Measurements from ENCODE around the gene ACTR6. TPM values are rescaled to one million over a fixed set of nuclear protein-coding genes. Genes with fewer than 3 reads are reported as not detected.

ACTR6 gene
- total and polyA plus RNA-seq, 2 donors: 36.8 to 39.9 TPM

- Histone ChIP-seq H3K4me1 (ENCODE audit: control insufficient read depth in 2 of 2, insufficient read depth in 2 of 2, low read length in 2 of 2) (peaks cover 2 to 7% of the 10 kb centered on the region in 2 donors), H3K36me3 (ENCODE audit: control insufficient read depth in 2 of 2, insufficient read depth in 2 of 2, low read length in 1 of 2) (peaks cover 0 to 6% of the 10 kb centered on the region in 2 donors), H3K27me3 (ENCODE audit: control insufficient read depth in 2 of 2, insufficient read depth in 1 of 2, low read length in 1 of 2) (no peaks in the 10 kb centered on the region), H3K27ac (ENCODE audit: low read depth in 1 of 2, low read length in 1 of 2) (no peak overlapping the region), H3K4me3 (ENCODE audit: low read length in 2 of 2) (no peak overlapping the region), H3K9me3 (ENCODE audit: control insufficient read depth in 2 of 2, insufficient read depth in 1 of 2, low read length in 1 of 2) (no peaks in the 10 kb centered on the region)
- DNase-seq (ENCODE audit: low read depth in 6 of 9, low spot score in 9 of 9): no peak
- WGBS: 97% methylated on average over 9 of the region's 9 CpGs
Measured at GRCh38 chr12:100159391-100160104, 41.1 kb upstream of the ACTR6 start.

- peak overlapping the region in 1 of 2 donors; percentile 3 for H3K4me3 ChIP-seq (ENCODE audit: low read length in 2 of 2)
Measured at GRCh38 chr12:100163416-100164152, 37.0 kb upstream of the ACTR6 start.

GRCh38 chr12:100164153-100164704 is 36.4 kb upstream of the ACTR6 start:
- H3K27me3 ChIP-seq (ENCODE audit: control insufficient read depth in 2 of 2, insufficient read depth in 1 of 2, low read length in 1 of 2): no peaks in the 10 kb centered on the region
- 53% methylated on average over 7 of the region's 7 CpGs for WGBS
- H3K27ac ChIP-seq (ENCODE audit: low read depth in 1 of 2, low read length in 1 of 2): no peak overlapping the region
- H3K4me1 ChIP-seq (ENCODE audit: control insufficient read depth in 2 of 2, insufficient read depth in 2 of 2, low read length in 2 of 2): peaks cover 2 to 7% of the 10 kb centered on the region in 2 donors
- H3K36me3 ChIP-seq (ENCODE audit: control insufficient read depth in 2 of 2, insufficient read depth in 2 of 2, low read length in 1 of 2): peaks cover 0 to 10% of the 10 kb centered on the region in 2 donors
- no peak overlapping the region for H3K4me3 ChIP-seq (ENCODE audit: low read length in 2 of 2)
- no peaks in the 10 kb centered on the region for H3K9me3 ChIP-seq (ENCODE audit: control insufficient read depth in 2 of 2, insufficient read depth in 1 of 2, low read length in 1 of 2)
- no peak for DNase-seq (ENCODE audit: low read depth in 6 of 9, low spot score in 9 of 9)

More at GRCh38 chr12:100163416-100164152, 37.0 kb upstream of the ACTR6 start:
- H3K36me3 ChIP-seq (ENCODE audit: control insufficient read depth in 2 of 2, insufficient read depth in 2 of 2, low read length in 1 of 2): peaks cover 0 to 11% of the 10 kb centered on the region in 2 donors
- peaks cover 2 to 7% of the 10 kb centered on the region in 2 donors for H3K4me1 ChIP-seq (ENCODE audit: control insufficient read depth in 2 of 2, insufficient read depth in 2 of 2, low read length in 2 of 2)
- DNase-seq (ENCODE audit: low read depth in 6 of 9, low spot score in 9 of 9): peak in 7 of 9 donors; percentile 23 to 77 (median 54)
- no peaks in the 10 kb centered on the region for H3K27me3 ChIP-seq (ENCODE audit: control insufficient read depth in 2 of 2, insufficient read depth in 1 of 2, low read length in 1 of 2)
- no peaks in the 10 kb centered on the region for H3K9me3 ChIP-seq (ENCODE audit: control insufficient read depth in 2 of 2, insufficient read depth in 1 of 2, low read length in 1 of 2)
- 6% methylated on average over 16 of the region's 16 CpGs for WGBS
- no peak overlapping the region for H3K27ac ChIP-seq (ENCODE audit: low read depth in 1 of 2, low read length in 1 of 2)

DNA sequence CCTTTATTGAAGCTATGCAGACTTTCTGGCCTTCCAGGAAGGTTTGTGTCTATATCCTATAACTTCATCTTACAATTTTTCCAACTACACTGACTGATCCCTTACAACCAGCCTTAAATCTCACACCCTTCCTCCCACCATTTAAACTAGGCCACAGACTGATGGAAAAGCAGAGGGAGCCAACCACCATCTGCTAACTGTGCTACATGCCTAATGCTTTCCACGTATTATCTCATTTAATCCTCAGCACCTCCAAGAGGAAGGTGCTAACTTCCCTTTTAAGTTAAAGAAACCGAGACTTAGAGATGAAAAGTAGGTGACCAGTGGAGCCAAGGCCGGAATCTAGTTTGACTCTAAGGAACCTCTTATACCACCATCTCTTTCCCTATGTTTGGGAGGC is 35.3 kb upstream of the ACTR6 start:
- 96% methylated on average over 3 of the region's 3 CpGs for WGBS
- no peak overlapping the region for H3K27ac ChIP-seq (ENCODE audit: low read depth in 1 of 2, low read length in 1 of 2)

DNA sequence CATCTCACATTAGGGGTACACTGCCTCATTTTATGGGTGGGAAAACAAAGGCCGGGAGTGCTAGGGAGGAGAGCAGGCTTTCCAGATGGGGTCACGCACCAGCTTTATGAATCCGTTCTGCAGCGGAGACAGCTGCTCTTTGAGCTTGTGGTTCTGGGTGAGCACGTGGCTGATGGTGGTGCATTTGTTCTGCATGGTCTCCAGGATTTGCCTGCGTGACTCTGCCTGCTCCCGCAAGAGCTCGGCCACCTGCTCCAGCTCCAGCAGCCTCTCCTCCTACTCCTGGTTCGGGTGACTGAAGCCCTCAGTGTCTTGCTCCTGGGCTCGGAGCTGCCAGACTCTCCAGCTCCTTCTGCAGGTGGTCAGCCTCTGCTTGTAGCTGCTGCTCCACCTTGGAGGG is 34.4 kb upstream of the ACTR6 start:
- H3K36me3 ChIP-seq (ENCODE audit: control insufficient read depth in 2 of 2, insufficient read depth in 2 of 2, low read length in 1 of 2): peaks cover 0 to 10% of the 10 kb centered on the region in 2 donors
- WGBS: 98% methylated on average over 10 of the region's 10 CpGs

More for the DNA sequence above, 35.3 kb upstream of the ACTR6 start:
- no peak for DNase-seq (ENCODE audit: low read depth in 6 of 9, low spot score in 9 of 9)
- H3K4me1 ChIP-seq (ENCODE audit: control insufficient read depth in 2 of 2, insufficient read depth in 2 of 2, low read length in 2 of 2): peaks cover 2 to 7% of the 10 kb centered on the region in 2 donors
- no peaks in the 10 kb centered on the region for H3K27me3 ChIP-seq (ENCODE audit: control insufficient read depth in 2 of 2, insufficient read depth in 1 of 2, low read length in 1 of 2)
- peaks cover 0 to 10% of the 10 kb centered on the region in 2 donors for H3K36me3 ChIP-seq (ENCODE audit: control insufficient read depth in 2 of 2, insufficient read depth in 2 of 2, low read length in 1 of 2)
- no peak overlapping the region for H3K4me3 ChIP-seq (ENCODE audit: low read length in 2 of 2)
- H3K9me3 ChIP-seq (ENCODE audit: control insufficient read depth in 2 of 2, insufficient read depth in 1 of 2, low read length in 1 of 2): no peaks in the 10 kb centered on the region

GRCh38 chr12:100168562-100168961 is 32.1 kb upstream of the ACTR6 start:
- no peak overlapping the region for H3K27ac ChIP-seq (ENCODE audit: low read depth in 1 of 2, low read length in 1 of 2)
- no peak for DNase-seq (ENCODE audit: low read depth in 6 of 9, low spot score in 9 of 9)
- H3K27me3 ChIP-seq (ENCODE audit: control insufficient read depth in 2 of 2, insufficient read depth in 1 of 2, low read length in 1 of 2): no peaks in the 10 kb centered on the region
- WGBS: 98% methylated on average over 4 of the region's 4 CpGs
- peaks cover 2 to 7% of the 10 kb centered on the region in 2 donors for H3K4me1 ChIP-seq (ENCODE audit: control insufficient read depth in 2 of 2, insufficient read depth in 2 of 2, low read length in 2 of 2)
- no peaks in the 10 kb centered on the region for H3K9me3 ChIP-seq (ENCODE audit: control insufficient read depth in 2 of 2, insufficient read depth in 1 of 2, low read length in 1 of 2)
- no peak overlapping the region for H3K4me3 ChIP-seq (ENCODE audit: low read length in 2 of 2)
- peaks cover 2 to 11% of the 10 kb centered on the region in 2 donors for H3K36me3 ChIP-seq (ENCODE audit: control insufficient read depth in 2 of 2, insufficient read depth in 2 of 2, low read length in 1 of 2)

More for the DNA sequence above, 34.4 kb upstream of the ACTR6 start:
- no peak overlapping the region for H3K27ac ChIP-seq (ENCODE audit: low read depth in 1 of 2, low read length in 1 of 2)
- no peak for DNase-seq (ENCODE audit: low read depth in 6 of 9, low spot score in 9 of 9)
- no peaks in the 10 kb centered on the region for H3K9me3 ChIP-seq (ENCODE audit: control insufficient read depth in 2 of 2, insufficient read depth in 1 of 2, low read length in 1 of 2)
- peaks cover 2 to 7% of the 10 kb centered on the region in 2 donors for H3K4me1 ChIP-seq (ENCODE audit: control insufficient read depth in 2 of 2, insufficient read depth in 2 of 2, low read length in 2 of 2)
- H3K4me3 ChIP-seq (ENCODE audit: low read length in 2 of 2): no peak overlapping the region
- no peaks in the 10 kb centered on the region for H3K27me3 ChIP-seq (ENCODE audit: control insufficient read depth in 2 of 2, insufficient read depth in 1 of 2, low read length in 1 of 2)

GRCh38 chr12:100169345-100169744 is 31.3 kb upstream of the ACTR6 start:
- 96% methylated on average over 9 of the region's 9 CpGs for WGBS

GRCh38 chr12:100170313-100170858 is 30.2 kb upstream of the ACTR6 start:
- Histone ChIP-seq H3K36me3 (ENCODE audit: control insufficient read depth in 2 of 2, insufficient read depth in 2 of 2, low read length in 1 of 2) (peaks cover 2 to 11% of the 10 kb centered on the region in 2 donors), H3K4me1 (ENCODE audit: control insufficient read depth in 2 of 2, insufficient read depth in 2 of 2, low read length in 2 of 2) (no peaks in the 10 kb centered on the region), H3K9me3 (ENCODE audit: control insufficient read depth in 2 of 2, insufficient read depth in 1 of 2, low read length in 1 of 2) (no peaks in the 10 kb centered on the region), H3K4me3 (ENCODE audit: low read length in 2 of 2) (no peak overlapping the region), H3K27me3 (ENCODE audit: control insufficient read depth in 2 of 2, insufficient read depth in 1 of 2, low read length in 1 of 2) (no peaks in the 10 kb centered on the region), H3K27ac (ENCODE audit: low read depth in 1 of 2, low read length in 1 of 2) (no peak overlapping the region)
- WGBS: 96% methylated on average over 7 of the region's 7 CpGs
- DNase-seq (ENCODE audit: low read depth in 6 of 9, low spot score in 9 of 9): no peak

More at GRCh38 chr12:100169345-100169744, 31.3 kb upstream of the ACTR6 start:
- Histone ChIP-seq H3K27me3 (ENCODE audit: control insufficient read depth in 2 of 2, insufficient read depth in 1 of 2, low read length in 1 of 2) (no peaks in the 10 kb centered on the region), H3K4me1 (ENCODE audit: control insufficient read depth in 2 of 2, insufficient read depth in 2 of 2, low read length in 2 of 2) (peaks cover 0 to 1% of the 10 kb centered on the region in 2 donors), H3K27ac (ENCODE audit: low read depth in 1 of 2, low read length in 1 of 2) (no peak overlapping the region), H3K9me3 (ENCODE audit: control insufficient read depth in 2 of 2, insufficient read depth in 1 of 2, low read length in 1 of 2) (no peaks in the 10 kb centered on the region), H3K4me3 (ENCODE audit: low read length in 2 of 2) (no peak overlapping the region), H3K36me3 (ENCODE audit: control insufficient read depth in 2 of 2, insufficient read depth in 2 of 2, low read length in 1 of 2) (peaks cover 2 to 11% of the 10 kb centered on the region in 2 donors)
- no peak for DNase-seq (ENCODE audit: low read depth in 6 of 9, low spot score in 9 of 9)

Measured in thymus (tissue), 11 donors.